ENCODE data around the gene GRIN3A. TPM values are rescaled to one million over a fixed set of nuclear protein-coding genes. Genes with fewer than 3 reads are reported as not detected.

GRIN3A gene
- total RNA-seq, 4 donors from 2014 or later = 0.21 TPM; not detected in 3

DNA sequence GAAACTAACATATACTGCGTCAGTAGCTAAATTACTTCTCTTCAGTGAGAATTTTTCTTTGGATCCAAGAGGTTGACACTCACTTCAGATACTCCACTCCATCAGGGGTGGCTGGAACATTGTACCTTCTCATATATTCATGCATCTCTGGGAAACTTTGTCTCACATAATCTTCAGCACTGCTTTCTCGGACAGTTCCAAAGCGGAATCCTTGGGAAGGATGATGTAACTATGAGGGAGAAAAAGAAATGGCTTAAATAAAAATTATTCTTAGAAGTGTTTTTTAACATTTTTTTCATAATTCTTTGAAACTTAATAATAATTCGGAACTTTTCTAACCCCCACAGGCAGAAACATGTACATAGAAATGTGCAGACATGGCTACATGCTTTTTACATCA lies 110.3 kb downstream of the GRIN3A start:
- no peaks in the 10 kb centered on the region for H3K4me1 ChIP-seq
- no peak overlapping the region for H3K4me3 ChIP-seq
- no peak for TF ChIP-seq EP300 (IDR thresholded peaks at IDR 0.05)
- TF ChIP-seq, protein P1, sequence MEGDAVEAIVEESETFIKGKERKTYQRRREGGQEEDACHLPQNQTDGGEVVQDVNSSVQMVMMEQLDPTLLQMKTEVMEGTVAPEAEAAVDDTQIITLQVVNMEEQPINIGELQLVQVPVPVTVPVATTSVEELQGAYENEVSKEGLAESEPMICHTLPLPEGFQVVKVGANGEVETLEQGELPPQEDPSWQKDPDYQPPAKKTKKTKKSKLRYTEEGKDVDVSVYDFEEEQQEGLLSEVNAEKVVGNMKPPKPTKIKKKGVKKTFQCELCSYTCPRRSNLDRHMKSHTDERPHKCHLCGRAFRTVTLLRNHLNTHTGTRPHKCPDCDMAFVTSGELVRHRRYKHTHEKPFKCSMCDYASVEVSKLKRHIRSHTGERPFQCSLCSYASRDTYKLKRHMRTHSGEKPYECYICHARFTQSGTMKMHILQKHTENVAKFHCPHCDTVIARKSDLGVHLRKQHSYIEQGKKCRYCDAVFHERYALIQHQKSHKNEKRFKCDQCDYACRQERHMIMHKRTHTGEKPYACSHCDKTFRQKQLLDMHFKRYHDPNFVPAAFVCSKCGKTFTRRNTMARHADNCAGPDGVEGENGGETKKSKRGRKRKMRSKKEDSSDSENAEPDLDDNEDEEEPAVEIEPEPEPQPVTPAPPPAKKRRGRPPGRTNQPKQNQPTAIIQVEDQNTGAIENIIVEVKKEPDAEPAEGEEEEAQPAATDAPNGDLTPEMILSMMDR (IDR thresholded peaks at IDR 0.05) = no peak
- no peak for TF ChIP-seq POLR2AphosphoS5 (IDR thresholded peaks at IDR 0.05)
- TF ChIP-seq POLR2A (IDR thresholded peaks at IDR 0.05) = no peak
- no peak for DNase-seq (ENCODE audit: low spot score in 2 of 2)
- H3K9me3 ChIP-seq = no peaks in the 10 kb centered on the region
- no peaks in the 10 kb centered on the region for H3K27me3 ChIP-seq
- WGBS = 63% methylated on average over 4 of the region's 4 CpGs
- H3K36me3 ChIP-seq = no peaks in the 10 kb centered on the region
- no peak overlapping the region for H3K27ac ChIP-seq

DNA sequence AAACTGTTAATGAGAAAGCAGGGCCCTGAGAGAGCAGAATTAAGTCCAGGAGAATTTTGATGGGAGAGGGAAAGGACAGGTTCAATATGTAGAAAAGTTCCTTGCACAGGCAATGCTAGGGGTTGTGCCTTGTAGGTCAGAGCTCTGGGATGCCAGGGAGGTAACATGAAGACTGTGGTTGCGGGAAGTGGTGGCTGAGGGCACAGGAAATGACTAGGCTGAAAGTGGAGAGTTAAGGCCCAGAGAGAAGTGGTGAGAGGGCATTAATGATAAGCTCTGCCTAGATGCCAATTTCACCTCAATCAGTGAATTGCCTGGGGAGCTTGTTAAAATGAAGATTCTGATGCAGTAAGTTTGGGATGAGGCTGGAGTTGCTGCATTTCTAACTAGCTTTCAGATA lies 112.2 kb downstream of the GRIN3A start:
- H3K36me3 ChIP-seq = no peaks in the 10 kb centered on the region
- TF ChIP-seq POLR2AphosphoS5 (IDR thresholded peaks at IDR 0.05) = no peak
- TF ChIP-seq EP300 (IDR thresholded peaks at IDR 0.05) = no peak
- TF ChIP-seq, protein P1 (IDR thresholded peaks at IDR 0.05) = no peak
- TF ChIP-seq POLR2A (IDR thresholded peaks at IDR 0.05) = no peak
- 74% methylated on average over 1 of the region's 1 CpG for WGBS
- no peak overlapping the region for H3K27ac ChIP-seq
- no peaks in the 10 kb centered on the region for H3K4me1 ChIP-seq
- no peaks in the 10 kb centered on the region for H3K27me3 ChIP-seq
- no peak overlapping the region for H3K4me3 ChIP-seq
- H3K9me3 ChIP-seq = no peaks in the 10 kb centered on the region
- no peak for DNase-seq (ENCODE audit: low spot score in 2 of 2)

DNA sequence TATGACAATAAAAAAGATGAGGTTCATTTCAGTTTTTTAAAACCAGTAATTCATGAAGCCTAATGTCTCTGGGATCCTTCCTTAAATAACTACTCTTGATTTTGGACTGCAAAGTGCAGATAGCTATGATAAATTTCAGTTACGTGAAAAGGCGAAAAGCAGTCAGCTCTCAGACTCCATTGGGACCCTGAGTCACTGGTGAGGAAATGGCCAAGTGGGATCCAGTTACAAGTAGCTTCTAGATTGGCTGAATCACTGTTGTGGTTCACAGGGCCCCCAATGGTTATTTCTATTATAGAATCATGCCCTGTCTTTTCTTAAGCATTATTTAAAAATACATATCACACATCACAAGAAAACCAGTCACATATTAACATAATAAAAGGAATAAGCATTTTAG lies 112.6 kb downstream of the GRIN3A start:
- no peaks in the 10 kb centered on the region for H3K4me1 ChIP-seq
- no peaks in the 10 kb centered on the region for H3K27me3 ChIP-seq
- TF ChIP-seq, protein P1 (IDR thresholded peaks at IDR 0.05) = no peak
- TF ChIP-seq POLR2A (IDR thresholded peaks at IDR 0.05) = no peak
- TF ChIP-seq POLR2AphosphoS5 (IDR thresholded peaks at IDR 0.05) = no peak
- TF ChIP-seq EP300 (IDR thresholded peaks at IDR 0.05) = no peak
- H3K9me3 ChIP-seq = no peaks in the 10 kb centered on the region
- H3K36me3 ChIP-seq = no peaks in the 10 kb centered on the region
- no peak overlapping the region for H3K4me3 ChIP-seq
- WGBS = 75% methylated on average over 2 of the region's 2 CpGs
- no peak overlapping the region for H3K27ac ChIP-seq
- no peak for DNase-seq (ENCODE audit: low spot score in 2 of 2)

DNA sequence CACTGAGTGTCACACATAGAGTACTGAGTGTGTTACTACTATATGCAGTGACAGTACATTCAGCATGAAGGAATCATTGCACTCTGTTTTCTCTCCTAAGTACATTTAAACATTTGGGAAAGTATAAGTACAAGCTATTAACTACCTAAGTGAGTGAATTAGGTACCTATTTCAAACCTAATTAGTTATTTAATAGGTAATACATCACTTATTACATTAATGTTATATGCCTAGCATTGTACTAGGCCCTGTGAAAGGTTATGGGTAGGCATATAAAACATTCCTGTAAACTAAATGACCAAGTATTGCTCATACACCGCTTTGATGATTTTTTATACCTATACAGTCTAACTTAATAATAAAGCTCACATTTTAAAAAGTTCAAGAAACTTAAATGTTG lies 118.0 kb downstream of the GRIN3A start:
- Histone ChIP-seq H3K27ac (no peak overlapping the region), H3K9me3 (no peaks in the 10 kb centered on the region), H3K27me3 (no peaks in the 10 kb centered on the region), H3K4me3 (no peak overlapping the region), H3K4me1 (no peaks in the 10 kb centered on the region), H3K36me3 (no peaks in the 10 kb centered on the region)
- DNase-seq (ENCODE audit: low spot score in 2 of 2) = no peak
- WGBS = 96% methylated on average over 1 of the region's 1 CpG
- no peak for TF ChIP-seq POLR2A (IDR thresholded peaks at IDR 0.05)
- TF ChIP-seq POLR2AphosphoS5 (IDR thresholded peaks at IDR 0.05) = no peak
- TF ChIP-seq, protein P1 (IDR thresholded peaks at IDR 0.05) = no peak
- TF ChIP-seq EP300 (IDR thresholded peaks at IDR 0.05) = no peak

DNA sequence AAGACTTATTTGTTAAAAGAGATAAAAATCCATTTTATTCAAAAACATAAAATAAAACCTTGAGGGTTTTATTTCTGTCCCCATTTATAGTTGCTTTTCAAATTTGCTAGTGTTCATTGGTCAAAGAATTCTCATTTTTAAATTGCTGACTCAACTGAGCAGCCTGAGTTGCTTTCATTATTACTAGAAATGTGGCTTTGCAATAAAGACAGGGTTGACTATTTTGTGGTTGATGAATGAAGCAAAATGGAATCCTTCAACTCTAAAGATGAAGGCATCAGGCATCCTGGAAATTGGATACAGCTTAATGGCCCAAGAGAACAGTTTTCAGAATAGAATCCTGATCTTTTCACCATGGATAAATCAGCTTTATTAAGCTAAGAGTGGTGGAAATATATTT lies 119.7 kb downstream of the GRIN3A start:
- TF ChIP-seq POLR2AphosphoS5 (IDR thresholded peaks at IDR 0.05) = no peak
- TF ChIP-seq, protein P1 (IDR thresholded peaks at IDR 0.05) = no peak
- TF ChIP-seq EP300 (IDR thresholded peaks at IDR 0.05) = no peak
- TF ChIP-seq POLR2A (IDR thresholded peaks at IDR 0.05) = no peak

More for the DNA sequence above, 119.7 kb downstream of the GRIN3A start:
- no peaks in the 10 kb centered on the region for H3K27me3 ChIP-seq
- no peaks in the 10 kb centered on the region for H3K4me1 ChIP-seq
- H3K36me3 ChIP-seq = no peaks in the 10 kb centered on the region
- DNase-seq (ENCODE audit: low spot score in 2 of 2) = no peak
- H3K4me3 ChIP-seq = no peak overlapping the region
- no peak overlapping the region for H3K27ac ChIP-seq
- H3K9me3 ChIP-seq = no peaks in the 10 kb centered on the region
